OCI-LY7 (cell line): ENCODE results near the gene EBF3.

Source experiments
- EZH2phosphoT487 ChIP-seq: fragments of 200-600 bp; sonication (generic); IDR thresholded peaks from 2 replicates; pipeline ENCODE4 v1.6.1; 2018; ENCODE audit warnings: low read depth, borderline replicate concordance, mild to moderate bottlenecking, mixed run types, antibody characterized with exemption, low read length, moderate library complexity, mixed read lengths
- TF ChIP-seq, protein P1 (sequence below): fragments of 200-600 bp; sonication (generic); conservative IDR thresholded peaks from 2 replicates; pipeline ENCODE4 v1.5.1; 2014; ENCODE audit warnings: mild to moderate bottlenecking, antibody characterized with exemption, low read length, moderate library complexity, mixed read lengths

DNA sequence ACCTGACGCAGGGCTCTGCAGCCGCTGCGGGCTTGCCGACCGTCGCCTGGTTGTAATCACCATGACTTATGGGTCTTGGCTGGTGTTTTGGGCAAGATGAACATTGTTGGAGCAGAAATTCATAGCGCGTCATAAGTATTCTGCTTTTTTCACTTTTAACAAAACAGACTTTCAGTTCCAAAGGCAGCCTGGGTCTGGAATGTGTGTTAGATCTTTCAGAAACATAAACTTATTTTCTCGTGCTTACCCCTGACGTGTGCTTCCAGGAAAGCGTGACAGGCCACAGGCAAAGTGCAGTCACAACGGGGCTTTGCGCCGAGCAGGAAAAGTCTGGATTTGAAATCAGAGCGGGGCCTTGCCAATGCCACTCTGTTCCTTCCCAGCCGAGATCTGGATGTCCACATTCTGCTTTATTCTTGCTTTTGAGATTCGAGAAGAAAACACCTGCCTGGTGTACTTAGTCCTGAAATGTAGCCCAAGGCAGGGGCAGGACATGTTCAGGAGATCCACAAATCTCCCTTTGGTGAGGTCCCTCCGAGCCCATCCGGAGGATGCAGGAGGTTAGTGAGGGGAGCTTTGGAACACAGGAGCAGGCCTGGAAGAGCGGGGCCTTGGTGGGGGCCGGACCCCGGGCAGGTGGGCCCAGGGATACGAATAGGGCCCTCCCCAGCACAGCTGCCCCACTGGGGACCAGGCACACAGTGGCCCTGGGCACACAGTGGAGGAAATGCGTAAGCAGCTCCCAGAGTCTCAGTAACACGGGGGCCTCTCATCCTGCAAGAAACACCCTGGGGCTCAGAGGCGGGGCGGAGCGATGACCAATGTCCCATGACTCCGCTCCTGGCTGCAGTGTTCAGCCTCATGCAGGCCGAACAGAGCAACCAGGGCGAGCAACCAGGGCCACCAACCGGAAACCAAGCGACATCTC is 49.5 kb upstream of the EBF3 start:
- TF ChIP-seq, protein P1, sequence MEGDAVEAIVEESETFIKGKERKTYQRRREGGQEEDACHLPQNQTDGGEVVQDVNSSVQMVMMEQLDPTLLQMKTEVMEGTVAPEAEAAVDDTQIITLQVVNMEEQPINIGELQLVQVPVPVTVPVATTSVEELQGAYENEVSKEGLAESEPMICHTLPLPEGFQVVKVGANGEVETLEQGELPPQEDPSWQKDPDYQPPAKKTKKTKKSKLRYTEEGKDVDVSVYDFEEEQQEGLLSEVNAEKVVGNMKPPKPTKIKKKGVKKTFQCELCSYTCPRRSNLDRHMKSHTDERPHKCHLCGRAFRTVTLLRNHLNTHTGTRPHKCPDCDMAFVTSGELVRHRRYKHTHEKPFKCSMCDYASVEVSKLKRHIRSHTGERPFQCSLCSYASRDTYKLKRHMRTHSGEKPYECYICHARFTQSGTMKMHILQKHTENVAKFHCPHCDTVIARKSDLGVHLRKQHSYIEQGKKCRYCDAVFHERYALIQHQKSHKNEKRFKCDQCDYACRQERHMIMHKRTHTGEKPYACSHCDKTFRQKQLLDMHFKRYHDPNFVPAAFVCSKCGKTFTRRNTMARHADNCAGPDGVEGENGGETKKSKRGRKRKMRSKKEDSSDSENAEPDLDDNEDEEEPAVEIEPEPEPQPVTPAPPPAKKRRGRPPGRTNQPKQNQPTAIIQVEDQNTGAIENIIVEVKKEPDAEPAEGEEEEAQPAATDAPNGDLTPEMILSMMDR = no peak
- TF ChIP-seq EZH2phosphoT487 = no peak
